GM23248 (cell line): Measurements from ENCODE around the gene SEC16A.

Source experiments
- EZH2 ChIP-seq: fragments of 200-600 bp; sonication (generic); IDR thresholded peaks from 2 replicates; pipeline ENCODE4 v1.6.1; 2018; ENCODE audit warnings: antibody characterized with exemption, mild to moderate bottlenecking; ENCODE audit not compliant: insufficient read depth, poor library complexity, severe bottlenecking
- EZH2phosphoT487 ChIP-seq: fragments of 200-600 bp; sonication (generic); IDR thresholded peaks from 2 replicates; pipeline ENCODE4 v1.6.1; 2018; ENCODE audit warnings: antibody characterized with exemption, moderate library complexity, mild to moderate bottlenecking, low read depth; ENCODE audit not compliant: insufficient read depth

DNA sequence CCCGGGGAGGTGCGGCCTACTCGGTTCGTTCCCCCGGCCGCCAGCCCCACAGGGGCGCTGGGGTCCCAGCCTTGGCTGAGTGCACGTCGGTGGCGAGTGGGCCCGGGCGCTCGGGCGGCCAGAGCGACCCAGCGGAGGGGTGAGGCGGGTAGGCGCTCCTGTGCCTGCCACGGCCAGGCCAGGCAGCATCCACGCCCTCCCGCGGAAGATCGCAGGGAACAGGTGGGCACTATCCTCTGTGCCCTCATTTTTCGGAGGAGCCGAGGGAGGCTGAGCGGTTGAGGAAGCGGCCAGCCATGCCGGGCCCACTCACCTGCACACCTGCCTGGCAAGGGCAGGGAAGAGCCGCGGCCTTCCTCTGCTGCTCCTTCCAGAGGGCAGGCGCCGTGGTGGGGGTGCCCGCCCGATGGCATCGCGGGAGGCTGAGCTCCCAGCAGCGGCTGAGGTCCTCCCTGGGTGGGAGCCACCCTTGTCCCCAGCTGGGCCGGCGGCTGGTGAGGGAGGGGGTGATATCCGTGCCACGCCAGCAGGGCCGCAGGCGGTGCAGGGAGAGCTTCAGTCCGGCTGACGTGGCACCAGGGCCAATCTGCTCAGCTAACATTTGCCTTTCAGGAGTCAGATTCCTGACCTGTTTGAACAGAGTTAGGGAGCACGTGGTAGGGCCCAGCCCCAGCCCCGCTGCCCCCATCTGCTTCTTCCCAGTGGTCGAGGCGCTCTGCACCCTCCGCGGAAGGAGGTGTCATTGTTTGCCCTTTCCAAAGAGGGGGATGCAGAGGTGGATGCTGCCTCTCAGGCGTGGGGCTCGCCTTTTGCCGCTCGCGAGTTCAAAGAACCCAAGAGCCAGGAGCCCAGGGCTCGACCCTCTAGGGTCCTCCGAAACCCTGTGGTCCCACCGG is 1.6 kb upstream of the SEC16A start:
- TF ChIP-seq EZH2 (no peak), EZH2phosphoT487 (no peak)
